ENCODE results near the gene BBS7.

GRCh38 chr4:121790976-121791375 is 79.3 kb downstream of the BBS7 start:
- TF ChIP-seq CTCF (IDR thresholded peaks at IDR 0.05) = no peak
- TF ChIP-seq POLR2A (IDR thresholded peaks at IDR 0.05) = no peak

Measured in heart left ventricle (tissue), 13 donors.